Stimulated activated CD4-positive, alpha-beta T cell treated with anti-CD3 and anti-CD28 coated beads, Interleukin-15, amount 100 ng/mL, for 24 hours (primary cell): ENCODE measurements around the gene PKD1.
A peak's percentile ranks its signal among the peaks of the same experiment; 100 is the strongest.

ENCODE experiments used
- DNase-seq: peaks from one replicate; pipeline ENCODE4 v3.0.0-alpha.2; 2020

PKD1 gene

GRCh38 chr16:2070576-2071453 lies 64.9 kb downstream of the PKD1 start:
- no peak for DNase-seq

- DNase-seq, result no peak
Measured at GRCh38 chr16:2066139-2066538, 69.6 kb downstream of the PKD1 start.

DNA sequence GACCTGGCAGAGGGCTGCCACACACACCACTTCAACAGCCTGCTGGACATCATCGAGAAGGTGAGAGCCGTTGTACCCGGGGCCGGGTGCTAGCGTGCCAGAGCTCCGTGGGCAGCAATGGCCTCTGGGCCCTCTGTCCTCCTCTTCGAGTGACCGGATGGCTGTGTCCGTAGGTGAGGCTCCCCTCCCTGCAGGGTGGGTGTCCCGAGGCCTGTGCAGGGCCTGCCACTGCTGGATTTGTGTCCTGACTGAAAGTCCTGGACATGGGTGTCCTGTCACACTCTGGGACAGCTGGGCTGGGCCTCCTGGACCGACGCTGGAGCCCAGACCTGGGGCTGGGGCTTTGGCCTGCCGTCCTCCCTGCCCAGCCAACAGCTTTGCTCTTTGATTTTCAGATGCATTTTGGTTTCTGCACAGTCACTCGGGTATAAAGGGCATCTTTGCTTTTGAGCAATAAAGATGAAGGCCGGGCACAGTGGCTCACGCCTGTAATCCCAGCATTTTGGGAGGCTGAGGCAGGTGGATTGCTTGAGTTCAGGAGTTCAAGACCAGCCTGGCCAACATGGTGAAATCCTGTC lies 71.2 kb downstream of the PKD1 start:
- no peak for DNase-seq

DNA sequence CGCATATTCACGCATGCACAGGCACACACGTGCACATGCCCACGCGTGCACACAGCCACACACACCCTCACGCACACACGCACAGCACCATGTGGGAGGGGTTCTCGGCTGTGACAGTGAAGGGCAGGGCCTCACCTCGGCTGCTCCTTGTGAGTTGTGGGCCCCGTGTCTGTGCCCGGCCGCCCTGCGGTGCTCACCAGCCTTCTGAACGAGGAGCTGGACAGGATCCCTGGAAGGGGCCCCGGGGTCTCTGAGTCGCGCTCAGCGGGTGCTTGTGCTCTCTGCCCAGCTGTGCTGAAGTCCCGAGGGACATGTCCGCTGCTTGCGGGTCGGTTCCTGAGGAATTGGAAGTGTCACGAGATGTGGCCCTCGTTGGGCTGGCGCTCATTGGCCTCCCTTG lies 71.8 kb downstream of the PKD1 start:
- DNase-seq, result no peak

DNA sequence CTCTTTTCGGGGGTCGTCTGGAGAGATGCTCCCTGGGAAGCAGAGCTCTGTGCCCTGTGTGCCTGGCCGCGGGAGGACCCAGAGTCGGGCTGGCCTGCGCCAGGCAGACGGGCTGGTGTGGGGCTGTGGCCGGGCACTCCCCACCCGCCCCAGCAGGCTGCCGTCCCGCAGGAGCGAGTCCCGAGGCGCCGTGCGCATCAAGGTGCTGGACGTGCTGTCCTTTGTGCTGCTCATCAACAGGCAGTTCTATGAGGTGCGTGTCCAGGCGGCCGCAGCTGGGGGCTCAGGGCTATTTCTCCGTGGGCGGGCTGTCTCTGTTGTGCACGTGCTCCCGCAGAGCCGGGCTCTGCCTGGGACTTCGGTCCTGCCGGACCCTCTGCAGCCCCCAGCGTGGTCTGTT lies 72.9 kb downstream of the PKD1 start:
- DNase-seq, result no peak

- DNase-seq, result no peak
Measured at GRCh38 chr16:2061526-2061925, 74.2 kb downstream of the PKD1 start.

DNA sequence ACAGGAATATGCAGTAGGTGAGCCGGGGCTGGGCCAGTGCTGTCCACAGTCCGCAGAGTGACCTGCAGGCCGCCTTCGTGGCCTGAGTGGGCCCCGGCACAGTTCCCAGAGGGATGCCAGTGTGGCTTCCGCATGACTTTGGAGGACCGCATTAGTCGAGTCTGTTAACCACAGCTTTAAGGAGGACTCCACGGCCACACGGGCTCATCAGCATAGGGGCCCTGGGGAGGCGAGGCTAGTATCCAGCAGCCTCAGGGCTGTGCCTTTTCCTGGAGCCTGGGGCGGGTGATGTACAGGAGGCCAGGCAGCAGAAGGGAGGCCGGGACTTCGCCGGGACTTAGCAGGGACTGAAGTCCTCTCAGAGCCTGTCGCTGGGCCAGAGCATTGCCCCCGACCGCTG lies 74.7 kb downstream of the PKD1 start:
- no peak for DNase-seq

DNA sequence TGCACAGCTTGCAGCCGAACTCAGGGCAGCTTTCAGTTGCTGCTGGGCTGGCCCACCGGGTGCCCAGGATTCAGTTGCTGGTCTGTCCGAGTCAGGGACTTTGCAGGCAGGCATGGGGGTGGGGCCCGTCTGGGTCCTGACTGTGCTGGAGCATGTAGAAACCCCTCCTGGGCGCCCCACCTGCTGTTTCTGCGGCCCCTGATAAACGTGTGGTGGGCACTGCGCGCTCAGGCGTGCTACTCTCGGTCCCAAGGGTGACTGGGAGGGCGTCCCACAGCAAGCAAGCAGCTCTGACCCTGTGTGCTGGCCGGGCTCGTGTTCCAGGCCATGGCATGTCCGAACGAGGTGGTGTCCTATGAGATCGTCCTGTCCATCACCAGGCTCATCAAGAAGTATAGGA lies 75.4 kb downstream of the PKD1 start:
- DNase-seq, result no peak

DNA sequence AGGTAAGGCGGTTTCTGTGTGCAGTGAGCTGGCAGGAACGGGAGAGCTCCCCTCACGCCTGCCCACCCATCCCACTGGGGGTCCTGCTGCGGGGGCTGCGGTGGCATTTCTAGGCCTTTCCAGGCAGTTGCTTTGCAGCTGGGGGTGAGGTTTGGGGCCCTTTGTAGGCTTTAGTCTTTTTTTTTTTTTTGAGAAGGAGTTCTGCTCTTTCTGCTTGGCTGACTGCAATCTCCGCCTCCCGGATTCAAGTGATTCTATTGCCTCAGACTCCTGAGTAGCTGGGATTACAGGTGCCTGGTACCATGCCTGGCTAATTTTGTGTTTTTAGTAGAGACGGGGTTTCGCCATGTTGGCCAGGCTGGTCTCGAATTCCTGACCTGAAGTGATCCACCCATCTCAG lies 76.8 kb downstream of the PKD1 start:
- DNase-seq, result no peak

DNA sequence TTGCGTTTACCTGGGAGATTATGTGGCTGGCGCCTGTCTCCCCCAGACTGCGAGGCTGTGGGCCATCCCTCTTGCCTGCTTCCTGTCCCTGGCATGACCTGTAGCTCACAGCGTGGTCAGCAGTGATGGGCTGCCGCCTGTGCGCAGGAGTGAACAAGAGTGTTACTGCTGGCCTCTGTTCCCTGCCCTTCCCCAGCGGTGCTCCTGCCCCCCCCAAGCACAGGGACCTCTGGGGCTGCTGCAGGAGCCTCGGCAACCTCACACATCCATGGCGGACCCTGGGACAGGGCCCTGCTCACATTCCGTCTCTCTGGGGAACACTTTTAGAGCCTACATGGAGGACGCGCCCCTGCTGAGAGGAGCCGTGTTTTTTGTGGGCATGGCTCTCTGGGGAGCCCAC lies 77.3 kb downstream of the PKD1 start:
- no peak for DNase-seq

- no peak for DNase-seq
Measured at GRCh38 chr16:2057438-2057837, 78.3 kb downstream of the PKD1 start.

GRCh38 chr16:2056681-2057407 lies 78.9 kb downstream of the PKD1 start:
- no peak for DNase-seq

GRCh38 chr16:2056077-2056476 lies 79.6 kb downstream of the PKD1 start:
- no peak for DNase-seq

DNA sequence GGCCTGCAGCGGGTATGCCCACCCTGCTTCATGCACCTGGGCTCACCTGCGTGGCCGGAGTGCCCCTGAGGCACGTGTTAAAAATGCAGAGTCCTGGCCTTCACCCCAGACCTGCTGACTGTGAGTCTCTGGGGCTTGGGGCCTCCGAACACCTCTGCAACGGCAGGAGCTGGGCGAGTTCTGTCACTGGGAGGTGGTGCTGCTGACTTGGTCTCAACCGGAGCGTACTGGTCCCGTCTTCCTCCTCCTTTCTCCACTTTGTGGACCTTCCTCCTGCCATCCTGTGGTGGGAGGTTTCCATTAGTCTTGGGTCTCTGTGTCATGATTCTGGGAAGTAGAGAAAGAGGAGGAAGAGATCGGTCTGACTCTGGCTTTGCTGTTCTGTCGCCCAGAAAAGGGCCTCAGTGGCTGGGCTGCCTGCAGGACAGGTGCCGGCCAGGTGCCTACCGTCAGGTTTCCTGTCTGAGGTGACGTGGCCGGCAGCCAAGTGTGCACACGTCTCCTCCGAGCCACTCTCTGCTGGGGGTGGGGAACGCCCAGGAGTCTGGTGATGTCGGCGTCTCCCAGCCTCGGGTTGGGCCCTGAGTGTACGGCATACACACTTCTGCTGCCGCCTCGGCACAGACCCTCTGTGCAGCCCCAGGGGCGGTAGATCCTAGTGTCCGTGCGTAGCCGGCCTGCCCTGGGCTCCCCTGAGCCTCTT lies 81.0 kb downstream of the PKD1 start:
- DNase-seq, result no peak

DNA sequence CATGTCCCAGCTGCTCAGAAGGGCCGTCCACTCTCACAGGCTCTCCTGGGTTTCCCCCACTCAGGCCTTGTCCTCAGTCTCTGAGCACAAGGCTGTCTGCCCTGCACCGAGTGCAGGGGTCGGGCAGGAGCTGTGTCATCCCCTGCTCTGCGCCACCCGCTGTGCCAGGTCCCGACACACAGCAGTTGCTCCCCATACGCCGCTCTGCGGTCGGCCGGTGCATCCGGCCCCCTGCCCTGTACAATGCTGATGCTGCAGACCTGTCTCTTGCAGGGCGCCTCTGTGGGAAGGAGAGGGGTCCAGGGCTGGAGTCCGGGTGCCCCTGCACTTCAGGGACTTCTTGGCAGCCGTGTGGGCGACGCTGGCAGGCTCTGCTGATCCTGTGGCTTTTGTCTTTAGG lies 81.8 kb downstream of the PKD1 start:
- DNase-seq, result no peak

DNA sequence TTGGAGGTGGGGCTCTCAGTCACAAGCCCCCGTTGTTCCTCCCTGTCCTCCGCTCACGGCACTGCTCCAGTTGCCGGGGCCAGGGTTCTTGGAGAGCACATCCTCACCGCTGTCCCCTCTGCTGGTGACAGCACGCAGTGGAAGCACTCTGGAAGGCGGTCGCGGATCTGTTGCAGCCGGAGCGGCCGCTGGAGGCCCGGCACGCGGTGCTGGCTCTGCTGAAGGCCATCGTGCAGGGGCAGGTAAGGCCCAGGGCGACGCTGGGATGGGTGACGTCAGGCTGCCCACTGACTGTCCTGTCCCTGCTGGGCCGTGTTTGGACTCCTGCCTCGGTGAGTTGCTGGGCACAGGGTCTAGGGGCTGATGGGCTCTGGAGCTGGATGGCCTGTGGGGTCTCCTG lies 82.5 kb downstream of the PKD1 start:
- DNase-seq, result no peak

DNA sequence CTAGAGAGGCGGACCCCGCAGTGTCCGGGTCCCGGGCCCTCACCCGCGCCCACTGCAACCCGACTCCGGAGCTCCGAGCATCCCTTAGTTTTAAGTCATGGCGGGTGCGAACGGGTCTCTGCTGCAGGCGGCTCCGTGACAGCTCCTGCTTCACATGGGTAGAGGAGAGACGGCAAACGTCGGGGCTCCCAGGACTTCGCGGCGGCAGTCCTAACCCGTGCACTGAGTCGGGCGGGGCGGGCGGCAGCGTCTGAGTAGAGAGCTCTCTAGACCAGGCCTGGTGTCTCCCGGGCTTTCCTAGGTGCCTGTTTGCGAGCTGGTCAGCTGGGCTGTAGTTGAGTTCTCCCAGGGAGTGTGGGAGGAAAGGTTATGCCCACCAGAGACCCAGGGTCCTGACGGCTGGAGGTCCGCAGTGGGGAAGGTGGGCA lies 87.6 kb downstream of the PKD1 start:
- DNase-seq, result no peak

DNA sequence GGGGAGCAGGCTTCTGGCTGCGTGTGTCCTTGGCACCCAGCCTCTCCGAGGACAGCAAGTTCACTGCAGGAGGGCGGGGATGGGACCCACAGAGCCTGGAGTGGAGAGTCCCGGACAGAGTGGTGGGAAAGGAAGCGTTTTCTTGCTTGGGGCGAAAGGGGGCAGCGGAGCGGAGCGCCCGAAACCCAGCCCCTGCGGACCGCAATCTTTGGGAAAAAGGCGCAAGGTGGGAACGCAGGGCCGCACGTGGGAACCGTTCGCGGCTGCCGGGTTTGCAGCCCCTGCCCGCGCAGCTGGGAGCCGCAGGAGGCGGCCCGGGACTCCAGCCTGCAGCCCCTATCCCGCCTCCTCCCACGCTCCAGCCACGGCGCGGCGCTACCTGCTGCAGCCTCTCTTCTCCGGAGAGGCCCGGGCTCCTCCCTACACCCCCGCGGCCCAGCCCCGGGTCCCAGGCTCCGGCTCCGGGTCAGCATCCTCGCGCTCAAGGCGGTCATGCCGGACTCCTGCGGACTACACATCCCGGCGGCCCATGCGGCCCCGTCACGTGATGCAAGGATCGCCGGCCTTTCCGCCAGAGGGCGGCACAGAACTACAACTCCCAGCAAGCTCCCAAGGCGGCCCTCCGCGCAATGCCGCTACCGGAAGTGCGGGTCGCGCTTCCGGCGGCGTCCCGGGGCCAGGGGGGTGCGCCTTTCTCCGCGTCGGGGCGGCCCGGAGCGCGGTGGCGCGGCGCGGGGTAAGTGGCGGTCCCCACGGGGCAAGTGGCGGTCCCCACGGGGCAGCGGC lies 88.2 kb downstream of the PKD1 start, which contains the start of the genes NTHL1 and TSC2:
Gene NTHL1, minus strand, starts transcription at position 505 of the 786 bp plus-strand sequence. Its CDS starts 11 bp downstream, at position 494.
Gene TSC2, plus strand, starts transcription at position 656 of the 786 bp plus-strand sequence. CDS start 631 bp downstream, outside the sequence.
- peak; percentile 97 for DNase-seq

- DNase-seq, result no peak
Measured at GRCh38 chr16:2046893-2047329, 88.8 kb downstream of the PKD1 start.

GRCh38 chr16:2045965-2046892 lies 89.5 kb downstream of the PKD1 start:
- DNase-seq, result no peak

DNA sequence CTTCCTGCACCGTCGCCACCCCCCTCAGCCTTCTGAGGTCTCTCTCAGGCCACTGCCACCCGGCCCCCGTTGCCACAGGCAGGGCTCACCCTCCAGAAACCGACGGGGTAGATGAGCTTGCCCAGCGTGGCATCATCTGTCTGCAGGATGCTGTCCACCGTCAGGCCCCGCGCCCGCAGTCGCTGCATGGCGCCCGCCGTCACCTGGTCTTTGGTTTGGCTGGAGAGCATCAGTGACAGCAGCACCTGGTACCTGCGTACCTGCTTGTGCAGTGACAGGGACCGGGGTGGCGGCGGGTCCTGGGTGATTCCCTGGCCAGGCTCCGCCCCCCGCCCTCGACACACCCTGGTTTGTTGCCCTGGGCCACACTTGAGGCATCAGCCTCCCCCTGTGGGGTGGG lies 91.2 kb downstream of the PKD1 start:
- DNase-seq, result no peak
